NCI-H1105 treated with DMSO at 0.1 percent for 48 hours (cell line): ENCODE results near the gene STX18.
A peak's percentile ranks its signal among the peaks of the same experiment; 100 is the strongest.
"Not testable (repeated sequence)": the region's sequence is repeated elsewhere in the genome, so short reads cannot be mapped to it uniquely, and the experiment has no call there.

Source experiments
- DNase-seq: peaks from one replicate; lab custom pipeline; 2025; lab: John Stamatoyannopoulos, UW

STX18 gene

DNA sequence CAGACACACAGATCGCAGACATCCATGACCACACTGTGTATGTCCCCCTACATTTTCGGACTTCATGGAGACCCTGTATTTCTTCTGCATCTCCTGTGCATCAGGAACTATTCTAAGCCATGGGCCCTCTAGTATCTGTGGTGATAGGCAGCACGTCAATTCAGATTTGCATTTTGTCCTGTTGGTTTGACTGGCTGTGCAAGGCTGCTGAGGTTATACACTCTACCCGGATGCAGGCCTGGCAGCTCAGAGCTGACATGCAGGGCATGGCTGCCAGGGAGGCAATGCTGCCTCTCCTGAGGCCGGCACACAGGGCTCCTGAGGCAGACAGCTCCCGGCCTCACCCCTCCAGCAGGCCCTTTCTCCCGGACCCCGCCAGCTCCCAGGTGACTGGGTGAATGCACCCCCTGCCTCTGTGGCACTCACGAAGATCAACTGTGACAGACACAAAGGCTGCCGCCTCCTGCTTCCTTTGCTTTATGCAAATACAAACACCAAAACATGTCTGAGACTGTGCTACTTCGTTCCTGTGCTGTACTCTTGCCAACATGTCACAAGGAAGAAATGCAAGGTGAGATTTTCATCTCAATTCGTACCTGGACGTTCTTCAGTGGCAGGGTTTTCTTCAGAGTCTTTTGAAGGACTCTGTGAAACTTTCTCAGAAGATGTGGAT lies 103.9 kb downstream of the STX18 start:
- no peak for DNase-seq

DNA sequence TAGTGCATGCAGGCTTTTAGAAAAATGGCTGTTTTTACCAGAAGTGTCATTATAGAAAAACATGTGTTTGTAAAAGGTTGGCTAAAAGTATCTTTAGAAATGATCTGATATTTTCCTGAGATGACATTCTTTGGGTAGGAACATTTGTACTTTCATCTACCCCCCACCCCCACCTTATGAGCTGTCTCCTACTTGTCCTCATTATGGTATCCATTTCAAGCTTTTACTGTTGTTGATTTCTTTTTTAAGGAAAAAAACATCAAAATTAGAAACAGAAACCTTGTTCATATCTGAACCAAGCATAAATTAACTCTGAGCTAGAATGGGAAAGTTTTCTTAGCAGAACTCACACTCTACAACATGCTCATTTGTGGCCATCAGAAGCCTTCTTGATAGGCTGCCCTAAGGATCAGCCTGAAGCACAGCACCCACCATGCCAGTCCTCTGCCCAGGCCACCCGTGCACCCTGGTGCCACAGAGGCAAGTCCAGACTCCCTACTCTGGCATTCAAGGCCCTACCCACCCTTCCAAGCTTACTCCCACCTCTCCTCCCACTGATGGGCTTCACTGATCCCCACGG lies 105.5 kb downstream of the STX18 start:
- DNase-seq = no peak

DNA sequence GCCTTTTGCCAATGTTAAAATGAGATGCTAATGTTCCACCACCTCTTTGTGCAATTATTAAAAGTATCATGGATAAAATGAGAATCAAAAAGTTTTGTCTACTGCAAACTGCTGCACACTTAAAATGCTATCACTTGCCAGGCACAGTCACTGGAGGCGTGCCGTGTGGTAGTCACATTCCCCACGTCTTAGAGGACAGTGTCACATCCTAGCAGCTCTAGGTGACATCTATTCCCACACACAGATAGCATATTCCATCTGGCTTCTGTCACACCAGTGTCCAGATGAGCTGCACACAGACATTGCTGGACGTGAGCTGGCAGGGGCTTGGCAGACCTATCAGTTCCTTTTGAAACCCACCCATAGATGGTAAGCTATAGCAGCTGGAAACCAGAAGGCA lies 107.9 kb downstream of the STX18 start:
- no peak for DNase-seq

DNA sequence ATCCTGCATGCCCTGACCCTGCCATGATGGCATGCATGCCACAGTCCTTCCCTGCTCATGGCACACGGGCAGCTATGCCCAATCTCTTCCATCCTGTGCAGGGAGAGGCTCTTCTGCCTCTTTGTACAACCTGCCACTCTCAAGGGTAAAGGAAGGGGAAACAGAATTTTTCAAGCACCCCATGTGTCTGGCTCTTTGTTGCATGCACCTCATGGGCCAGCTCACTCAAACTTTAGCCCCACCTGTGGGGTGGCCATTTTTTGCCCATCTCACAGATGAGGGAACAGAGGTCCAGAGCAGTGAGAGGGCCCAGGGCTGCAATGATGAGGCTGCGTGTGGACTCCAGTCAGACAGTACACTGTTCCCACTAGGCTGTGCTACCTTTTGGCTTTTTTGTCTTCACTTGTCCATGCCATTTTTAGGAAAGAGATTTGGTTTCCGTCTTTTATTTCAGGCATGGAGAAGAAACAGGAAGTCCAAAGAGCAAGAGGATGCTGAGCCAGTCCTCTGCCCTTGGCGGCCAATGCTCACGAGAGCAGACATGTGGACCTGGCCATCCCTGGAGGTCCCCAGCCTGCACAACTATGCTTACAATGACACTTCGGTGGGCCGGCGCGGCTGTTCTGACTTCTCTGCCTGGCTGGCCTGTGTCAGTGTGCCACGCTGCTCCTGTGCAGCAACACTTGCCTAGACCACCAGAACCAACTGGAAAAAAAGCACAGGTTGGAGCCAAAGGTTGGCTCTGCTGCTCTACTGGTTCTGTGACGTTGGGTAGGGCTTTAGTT lies 109.3 kb downstream of the STX18 start:
- no peak for DNase-seq

DNA sequence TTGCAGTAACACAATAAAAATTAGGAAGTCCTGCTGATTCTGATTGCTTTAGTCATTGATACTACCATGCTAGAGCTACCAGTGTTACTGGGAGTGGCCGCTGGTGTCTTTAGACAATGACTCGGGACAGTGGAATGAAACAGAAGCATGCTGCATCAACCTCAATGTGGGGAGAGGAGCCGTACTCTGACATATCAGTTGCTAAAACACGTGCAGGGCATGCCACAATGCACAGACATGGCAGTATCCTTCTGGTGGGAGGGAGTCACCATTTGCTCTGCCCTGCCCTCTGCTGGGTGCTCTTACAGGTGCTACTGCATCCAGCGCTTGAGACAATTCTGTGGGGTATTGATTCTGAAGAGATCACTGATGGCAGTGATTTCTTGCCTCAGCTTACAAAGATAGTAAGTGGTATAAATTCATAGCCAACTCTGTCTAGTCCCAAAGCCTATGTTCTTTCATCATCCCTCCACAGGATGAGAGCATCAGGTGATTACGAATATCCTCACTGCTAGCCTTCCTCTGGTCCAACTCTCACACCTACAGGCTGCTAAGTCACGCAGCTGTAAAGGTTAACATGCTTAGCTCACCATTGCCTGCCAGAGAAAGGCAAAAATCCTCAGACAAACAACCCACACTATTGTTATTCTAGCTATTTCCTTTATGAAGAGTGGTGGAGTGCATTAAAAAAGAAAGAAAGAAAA lies 111.2 kb downstream of the STX18 start:
- peak; percentile 4 for DNase-seq

DNA sequence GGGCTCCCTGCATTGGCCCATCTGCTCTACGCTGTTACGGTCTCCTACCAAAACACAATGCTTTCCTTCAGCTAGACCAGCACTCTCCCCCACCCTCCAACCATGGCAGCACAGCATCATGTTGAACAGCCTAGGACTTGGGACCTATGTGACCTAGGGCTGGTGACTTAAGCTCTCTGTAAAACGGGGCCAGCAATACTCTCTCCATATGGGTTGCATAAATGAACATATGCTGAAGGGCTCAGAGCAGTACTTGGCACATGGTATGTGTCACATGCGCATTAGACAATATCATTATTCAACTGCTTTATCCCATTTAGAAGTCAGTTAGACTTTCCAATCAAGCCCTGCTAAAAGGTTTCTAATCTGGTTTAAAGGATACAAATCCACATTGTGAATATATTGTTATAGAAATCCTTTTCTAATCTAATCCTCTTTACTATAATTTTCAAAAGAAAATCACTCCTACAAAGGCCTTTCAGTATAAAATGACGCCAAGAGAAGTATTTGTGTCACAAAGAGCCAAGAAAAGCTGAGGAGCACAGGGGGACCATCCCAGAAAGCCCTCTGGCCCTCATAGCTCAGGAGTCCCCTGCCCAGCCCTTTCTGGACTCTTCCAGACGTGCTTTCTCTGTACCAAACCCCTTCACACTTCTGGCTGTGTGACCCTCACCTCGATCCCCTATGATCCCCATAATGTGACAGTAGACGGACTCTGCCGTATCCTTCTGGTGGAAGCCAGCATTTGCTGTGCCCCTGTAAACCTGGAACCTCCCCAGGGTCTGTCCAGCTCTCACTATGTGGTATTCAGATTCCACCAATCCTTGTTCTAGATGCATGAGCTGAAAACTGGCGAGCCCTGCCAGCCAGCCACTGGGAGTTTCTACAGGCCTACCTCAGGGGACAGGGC lies 112.6 kb downstream of the STX18 start:
- DNase-seq = no peak

DNA sequence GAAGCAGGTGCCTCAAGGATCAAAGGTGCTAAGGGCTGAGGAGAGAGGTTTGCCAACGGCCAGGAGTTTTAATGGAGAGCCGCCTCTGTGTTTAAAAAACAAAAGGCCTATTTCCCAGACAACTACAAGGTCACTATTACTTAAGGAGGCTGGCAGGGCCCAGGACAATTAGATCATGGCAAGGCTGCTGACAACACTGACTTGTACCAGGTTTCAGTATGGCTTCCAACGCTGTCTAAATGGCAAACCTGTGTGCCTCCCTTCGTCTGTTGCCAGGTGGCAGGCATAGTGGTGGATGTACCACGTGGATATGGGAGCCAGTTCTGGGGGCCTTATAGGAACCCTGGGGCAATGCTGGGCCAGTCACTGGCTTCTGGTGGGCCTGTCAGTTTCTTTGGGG lies 114.0 kb downstream of the STX18 start:
- no peak for DNase-seq

DNA sequence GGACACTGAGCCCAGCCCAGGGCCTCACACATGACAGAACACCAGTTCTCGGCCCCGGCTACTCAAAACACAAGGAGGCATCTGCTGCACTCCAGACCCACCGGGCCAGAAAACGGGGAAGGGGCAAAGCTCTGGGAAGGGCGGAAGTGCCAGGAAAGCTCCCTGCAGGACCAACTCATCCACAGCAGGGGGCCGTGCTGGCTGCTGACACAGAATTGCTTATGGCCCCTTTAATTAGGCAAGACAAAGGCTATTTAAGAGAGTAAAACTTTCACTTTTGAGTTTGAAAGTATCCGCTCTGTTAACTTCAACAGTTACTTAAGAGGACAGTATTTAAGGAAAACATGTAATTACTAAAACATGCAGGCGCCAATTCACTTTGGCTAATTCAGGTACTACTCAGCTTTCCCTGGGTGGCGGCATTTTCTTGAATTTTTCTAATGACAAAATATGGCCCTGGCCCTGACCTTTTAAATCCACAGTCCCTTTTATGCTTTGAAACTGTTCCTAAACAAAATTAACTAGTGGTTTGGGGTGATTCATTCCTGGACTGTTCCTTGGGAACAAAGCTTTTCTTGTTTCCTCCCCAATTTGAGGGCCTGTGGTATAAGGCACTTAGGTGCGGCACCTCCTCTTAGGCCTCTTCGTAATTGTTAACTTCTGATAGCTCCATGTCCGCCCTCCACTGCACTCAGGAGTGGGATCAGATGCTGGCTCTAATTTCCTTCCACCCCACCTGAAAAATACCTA lies 114.6 kb downstream of the STX18 start:
- DNase-seq = no peak

DNA sequence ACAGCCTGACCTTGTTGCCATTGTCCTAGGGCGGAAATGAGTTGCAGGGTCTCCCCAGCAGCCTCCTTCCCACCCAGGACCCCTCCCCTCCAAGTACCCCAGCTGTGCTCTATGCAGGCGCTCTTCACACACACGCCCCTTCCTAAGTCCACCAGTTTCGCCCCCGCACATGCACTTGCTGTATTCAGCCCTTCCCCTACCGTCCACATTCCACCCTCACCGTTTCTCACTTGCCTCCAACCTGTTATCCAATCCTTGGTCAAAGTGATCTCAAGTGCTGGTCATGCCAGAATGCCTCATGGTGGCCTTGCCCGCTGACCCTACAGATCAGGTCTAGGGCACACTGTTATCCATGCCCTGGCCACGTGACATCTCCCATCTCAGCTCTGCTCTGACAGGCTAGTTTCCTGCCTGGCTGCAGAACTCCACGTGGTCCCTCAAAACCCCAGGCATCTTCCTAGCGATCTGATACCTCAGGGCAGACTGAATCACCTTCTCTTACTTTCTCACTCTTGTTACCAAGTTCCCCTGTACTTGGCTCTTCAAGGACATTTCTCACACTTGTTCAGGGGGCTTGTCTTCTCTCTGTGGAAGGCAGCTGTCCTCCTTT lies 115.2 kb downstream of the STX18 start:
- DNase-seq = no peak

DNA sequence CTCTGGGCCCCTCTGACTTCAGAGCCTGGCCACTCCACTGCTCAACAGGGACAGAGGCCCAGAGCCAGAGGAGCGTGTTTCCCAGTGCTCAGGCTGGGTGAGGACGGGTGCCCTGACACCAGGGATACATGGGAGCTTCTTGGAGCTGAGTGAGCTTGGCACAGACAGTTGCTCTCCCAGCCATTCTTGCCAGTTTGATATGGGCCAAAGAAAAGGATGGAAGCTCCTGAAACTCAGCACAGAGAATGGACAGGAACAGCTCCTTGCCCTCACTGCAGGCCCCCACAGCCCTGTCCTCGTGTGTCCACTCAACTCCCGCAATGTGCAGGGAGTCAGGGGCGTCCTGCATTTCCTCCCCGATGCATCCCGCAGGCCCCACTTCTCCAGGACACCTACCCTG lies 116.2 kb downstream of the STX18 start:
- no peak for DNase-seq

DNA sequence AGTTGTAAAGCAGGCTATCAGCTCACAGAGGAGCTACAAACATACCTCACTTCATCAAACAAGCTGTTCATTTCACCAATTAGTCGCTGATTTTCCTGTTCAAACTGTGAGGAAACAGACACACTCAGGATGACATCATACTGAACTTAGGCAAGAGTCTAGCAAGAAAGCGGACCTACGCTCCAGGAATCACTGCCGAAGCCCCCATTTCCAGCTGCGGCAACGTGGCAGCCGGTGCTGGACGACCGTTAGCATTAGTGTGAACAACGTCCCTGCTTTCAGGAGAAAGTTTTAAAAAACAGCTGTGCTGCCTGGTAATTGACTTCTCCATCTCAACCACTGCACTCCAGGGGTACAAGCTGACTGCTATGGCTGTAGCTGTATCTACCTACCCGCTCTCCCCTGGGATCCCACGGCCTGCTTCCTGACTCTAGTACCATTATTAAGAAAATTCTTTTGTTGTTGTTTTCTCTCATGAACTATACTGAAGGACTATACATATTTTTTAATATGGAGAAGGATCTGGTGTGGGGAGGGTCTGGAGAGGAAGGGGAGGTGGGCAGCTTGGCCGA lies 116.6 kb downstream of the STX18 start:
- no peak for DNase-seq

DNA sequence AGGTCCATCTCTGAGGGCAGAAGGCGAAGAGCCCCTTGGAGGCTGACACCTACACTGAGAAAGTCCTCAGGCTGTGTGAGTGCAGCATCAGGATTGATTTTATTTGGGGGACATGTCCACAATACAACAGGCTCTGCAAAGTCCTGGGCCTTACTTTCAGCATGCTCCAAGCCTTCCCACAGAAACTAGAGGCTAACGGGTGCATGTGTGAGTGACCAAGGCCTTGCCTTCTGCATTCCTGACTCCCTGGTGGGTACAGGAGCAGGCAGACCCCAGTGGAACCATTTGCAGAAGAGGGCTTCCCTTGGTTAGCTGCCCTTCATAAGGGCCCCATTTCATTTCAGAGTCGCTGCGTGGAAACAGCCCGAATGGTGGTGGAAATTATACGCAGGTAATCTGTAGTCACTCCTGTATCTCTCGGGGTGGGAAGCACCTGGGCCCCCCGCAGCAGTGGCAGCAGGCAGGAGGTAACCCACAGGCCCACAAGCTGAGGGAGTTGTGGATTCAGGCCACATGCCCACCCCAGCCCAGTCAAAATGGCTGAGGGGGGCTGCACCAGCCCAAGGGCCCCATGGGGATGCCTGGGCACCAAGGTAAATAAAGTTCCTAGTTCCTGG lies 117.2 kb downstream of the STX18 start:
- DNase-seq = no peak

DNA sequence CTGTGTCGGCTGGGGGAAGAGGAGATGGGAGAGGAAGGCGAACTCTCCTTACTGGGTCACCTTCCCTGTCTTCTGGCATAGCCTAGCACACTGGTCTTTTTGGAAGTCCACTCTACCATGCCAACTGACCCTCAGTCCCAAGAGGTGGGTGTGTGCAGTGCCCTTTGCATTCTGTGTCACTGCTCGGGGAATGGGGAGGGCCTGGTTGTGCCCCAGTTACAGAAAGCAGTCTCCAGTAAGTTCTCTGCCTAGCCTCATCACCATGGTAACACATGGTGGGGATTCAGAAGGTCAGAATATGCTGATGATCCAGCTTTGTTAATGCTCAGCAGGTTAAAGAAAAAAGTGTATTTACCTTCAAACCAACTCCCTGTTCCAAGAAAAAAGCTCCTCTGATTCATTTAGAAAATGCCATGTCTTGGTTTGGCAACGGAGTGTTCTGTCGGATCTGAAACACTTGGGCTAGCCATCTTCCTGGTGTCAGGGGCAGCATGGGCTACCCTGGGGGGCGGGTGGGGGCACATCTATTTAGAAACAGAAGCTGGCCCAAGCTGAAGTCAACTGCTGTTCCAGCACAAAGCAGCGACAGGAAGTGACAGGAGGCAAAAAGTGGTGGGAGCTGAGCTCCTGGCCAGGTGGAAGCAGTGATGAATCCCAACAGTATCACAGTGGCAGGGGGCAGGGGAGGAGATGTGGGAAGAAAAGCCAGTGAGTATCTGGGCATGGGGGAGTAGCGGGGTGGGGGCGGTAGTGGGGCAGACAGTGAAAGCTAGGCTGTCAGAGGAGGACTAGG lies 117.9 kb downstream of the STX18 start:
- DNase-seq = no peak

DNA sequence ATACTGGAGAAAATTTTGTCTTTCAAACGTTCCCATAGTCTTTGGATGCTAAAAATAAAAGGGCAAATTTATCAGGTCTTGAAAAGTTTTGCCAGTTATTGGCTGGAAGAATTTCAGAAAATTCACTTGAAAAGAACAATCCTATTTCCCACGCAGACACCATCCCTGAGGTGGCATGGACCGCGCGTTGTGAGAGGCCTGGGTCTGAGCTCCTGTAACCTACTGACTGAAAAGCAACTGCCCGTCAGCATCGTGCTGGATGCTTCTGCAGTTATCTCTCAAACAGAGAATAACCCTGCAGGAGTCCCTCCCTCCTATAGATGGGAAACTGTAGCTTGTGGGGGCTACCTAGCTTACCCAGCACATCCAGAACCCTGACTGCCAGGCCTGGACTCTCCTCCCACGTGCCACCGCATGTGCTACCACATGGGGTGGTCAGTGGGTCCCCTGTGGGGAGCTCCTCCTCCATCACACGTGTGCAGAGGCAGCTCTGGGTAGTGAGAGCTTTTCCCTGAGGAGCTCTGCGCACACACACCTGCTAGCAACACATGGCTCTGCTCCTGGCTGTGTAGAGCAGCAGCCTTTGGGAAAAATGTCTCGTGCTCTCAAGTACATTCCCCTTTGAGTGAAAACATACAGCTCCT lies 118.9 kb downstream of the STX18 start:
- no peak for DNase-seq

DNA sequence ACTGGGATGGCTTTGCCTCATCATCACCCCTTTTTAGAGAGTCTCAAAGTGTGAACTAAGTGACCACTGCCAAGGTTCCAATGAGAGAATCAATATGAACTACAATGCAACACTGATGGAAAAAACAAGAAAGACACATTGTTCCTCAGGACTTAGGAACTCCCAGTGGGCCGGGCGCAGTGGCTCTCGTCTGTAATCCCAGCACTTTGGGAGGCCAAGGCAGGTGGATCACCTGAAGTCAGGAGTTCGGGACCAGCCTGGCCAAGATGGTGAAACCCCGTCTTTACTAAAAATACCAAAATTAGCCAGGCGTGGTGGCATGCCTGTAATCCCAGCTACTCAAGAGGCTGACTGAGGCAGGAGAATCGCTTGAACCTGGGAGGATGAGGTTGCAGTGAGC lies 119.7 kb downstream of the STX18 start:
- not testable (repeated sequence) for DNase-seq

DNA sequence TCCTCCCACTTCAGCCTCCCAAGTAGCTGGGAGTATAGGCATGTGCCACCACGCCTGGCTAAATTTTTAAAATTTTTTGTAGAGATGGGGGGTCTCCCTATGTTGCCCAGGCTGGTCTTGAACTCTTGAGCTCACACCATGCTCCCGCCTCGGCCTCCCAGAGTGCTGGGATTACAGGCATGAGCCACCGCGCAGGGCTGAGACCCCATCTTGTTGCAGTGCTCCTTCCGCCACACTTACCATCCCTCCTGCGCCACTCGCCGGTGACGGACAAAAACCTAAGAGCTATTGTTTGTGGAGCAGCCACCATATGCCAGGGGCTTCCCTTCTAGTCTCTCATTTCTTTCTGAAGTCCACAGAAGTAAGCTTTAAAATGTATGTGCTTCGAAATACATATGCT lies 120.5 kb downstream of the STX18 start:
- no peak for DNase-seq

DNA sequence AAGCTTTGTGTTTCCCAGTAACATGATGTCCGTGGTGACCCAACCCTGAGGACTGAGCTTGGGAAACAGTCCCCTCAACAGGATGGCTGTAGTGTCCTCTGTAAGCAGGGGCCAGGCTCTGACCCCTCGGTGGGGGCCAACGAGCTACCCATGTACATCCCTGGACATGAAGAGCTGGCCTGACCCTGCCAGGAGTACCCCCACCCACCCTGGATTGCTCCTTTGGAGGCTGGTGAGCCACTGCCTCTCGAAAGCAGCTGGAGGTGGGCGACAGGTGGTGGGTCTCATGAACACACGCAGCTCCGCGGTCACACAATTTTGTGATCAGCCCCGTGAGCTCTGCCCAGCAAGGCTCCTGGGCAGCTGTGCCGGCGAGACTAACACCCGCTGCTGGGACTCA lies 121.4 kb downstream of the STX18 start:
- DNase-seq = no peak

DNA sequence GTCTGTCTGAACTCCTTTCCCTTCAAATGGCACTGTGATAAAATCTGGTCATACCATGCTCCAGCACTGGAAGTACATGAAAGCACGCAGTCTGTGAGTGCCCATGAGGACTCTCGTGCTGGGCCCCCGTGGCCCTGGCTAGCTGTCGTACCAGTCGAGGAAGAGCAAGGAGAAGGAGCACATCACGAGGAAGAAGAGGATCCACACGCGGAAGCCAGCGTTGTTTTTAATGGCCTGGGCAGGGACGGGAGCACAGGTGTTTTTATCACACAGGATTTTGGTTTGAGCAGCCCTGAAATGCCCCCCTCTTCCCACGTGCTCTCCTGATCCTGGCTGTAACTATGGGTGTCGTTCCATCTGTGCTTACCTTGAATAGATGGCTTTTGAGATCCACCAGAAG lies 122.0 kb downstream of the STX18 start:
- no peak for DNase-seq
